ENCODE results near the gene OR2T6. TPM values are rescaled to one million over a fixed set of nuclear protein-coding genes. Genes with fewer than 3 reads are reported as not detected.

Gene OR2T6
- total and polyA plus RNA-seq, 2 donors (not counting 3 experiments of a cell fraction or from before 2014, with no cell fraction given): not detected

DNA sequence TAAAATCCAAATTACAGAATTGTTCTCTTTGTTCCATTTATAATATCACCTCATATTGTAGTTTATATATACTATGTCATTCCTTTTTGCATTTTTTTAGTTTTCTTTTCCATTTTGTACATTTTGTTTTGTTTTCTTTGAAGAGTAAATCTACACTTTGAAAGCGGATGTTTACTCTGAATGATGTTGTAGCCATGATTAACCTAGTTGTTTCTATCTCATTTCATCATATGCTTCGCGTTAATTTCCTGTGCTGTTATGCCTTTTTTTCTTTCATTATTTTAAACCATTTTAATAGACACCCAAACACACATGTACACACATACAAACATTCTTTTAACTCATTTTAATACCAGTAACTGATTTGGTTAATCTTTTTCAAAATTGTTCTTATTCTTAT lies 5.3 kb downstream of the OR2T6 start:
- dilution Hi-C loops (cut with MboI; ENCODE audit: extremely low pct_ligation_motif_present, low sequenced_read_pairs) (no loop called here), intact Hi-C loops (cut with micrococcal nuclease) (no loop called here)
- Histone ChIP-seq H3K9me1 (replicated peaks; ENCODE audit: control insufficient read depth, extremely low read depth, insufficient read depth, low read length) (no peaks in the 10 kb centered on the region), H3K27ac (ENCODE audit: insufficient read depth, low read depth, low read length) (no peak overlapping the region), H4K20me1 (replicated peaks; ENCODE audit: control insufficient read depth, extremely low read depth, insufficient read depth, low read length) (no peaks in the 10 kb centered on the region), H3K9ac (replicated peaks; ENCODE audit: extremely low read depth, insufficient read depth, low read length) (no peak overlapping the region), H3K27me3 (ENCODE audit: control insufficient read depth in 2 of 2, insufficient read depth in 2 of 2, low read length in 2 of 2) (no peaks in the 10 kb centered on the region), H2AFZ (ENCODE audit: low read depth, low read length) (no peak overlapping the region), H3K4me3 (replicated peaks in 1 of 3; ENCODE audit: insufficient read depth in 1 of 3, low read depth in 1 of 3, low read length in 3 of 3) (no peak overlapping the region), H3K4me2 (ENCODE audit: insufficient read depth, low read length) (no peak overlapping the region), H3K36me3 (ENCODE audit: control insufficient read depth in 2 of 2, extremely low read depth in 1 of 2, insufficient read depth in 2 of 2, low read length in 2 of 2) (no peaks in the 10 kb centered on the region), H3K9me3 (replicated peaks; ENCODE audit: control insufficient read depth, insufficient read depth, low read length) (no peaks in the 10 kb centered on the region), H3K4me1 (ENCODE audit: control insufficient read depth, extremely low read depth, insufficient read depth, low read length) (no peaks in the 10 kb centered on the region), H3K79me2 (ENCODE audit: control insufficient read depth, insufficient read depth, low read length) (no peaks in the 10 kb centered on the region)
- BruUV-seq (replicated peaks): no TSS peak
- ChIA-PET POLR2A (no interaction called here), CTCF (no interaction called here)
- FAIRE-seq (no peak), DNase-seq (ENCODE audit: low read depth, low spot score) (no peak)
- TF ChIP-seq MAX (IDR thresholded peaks at IDR 0.05; ENCODE audit: insufficient read depth, insufficient read length) (no peak), JUN (IDR thresholded peaks at IDR 0.05; ENCODE audit: borderline replicate concordance, insufficient read depth, insufficient read length, low read depth) (no peak), FOS (IDR thresholded peaks at IDR 0.05; ENCODE audit: borderline replicate concordance, insufficient read depth, low read length) (no peak), POLR2AphosphoS5 (IDR thresholded peaks at IDR 0.05; ENCODE audit: insufficient read depth, low read depth, low read length) (no peak), MYC (IDR thresholded peaks at IDR 0.05; ENCODE audit: low read depth, low read length) (no peak), GATA2 (IDR thresholded peaks at IDR 0.05; ENCODE audit: insufficient read depth, insufficient read length, low read depth, low read length) (no peak), POLR2A (IDR thresholded peaks at IDR 0.05; ENCODE audit: low read depth, low read length) (no peak), EZH2 (IDR thresholded peaks at IDR 0.05; ENCODE audit: borderline replicate concordance, low read depth, low read length, severe bottlenecking) (no peak)
- TF ChIP-seq, protein P1, sequence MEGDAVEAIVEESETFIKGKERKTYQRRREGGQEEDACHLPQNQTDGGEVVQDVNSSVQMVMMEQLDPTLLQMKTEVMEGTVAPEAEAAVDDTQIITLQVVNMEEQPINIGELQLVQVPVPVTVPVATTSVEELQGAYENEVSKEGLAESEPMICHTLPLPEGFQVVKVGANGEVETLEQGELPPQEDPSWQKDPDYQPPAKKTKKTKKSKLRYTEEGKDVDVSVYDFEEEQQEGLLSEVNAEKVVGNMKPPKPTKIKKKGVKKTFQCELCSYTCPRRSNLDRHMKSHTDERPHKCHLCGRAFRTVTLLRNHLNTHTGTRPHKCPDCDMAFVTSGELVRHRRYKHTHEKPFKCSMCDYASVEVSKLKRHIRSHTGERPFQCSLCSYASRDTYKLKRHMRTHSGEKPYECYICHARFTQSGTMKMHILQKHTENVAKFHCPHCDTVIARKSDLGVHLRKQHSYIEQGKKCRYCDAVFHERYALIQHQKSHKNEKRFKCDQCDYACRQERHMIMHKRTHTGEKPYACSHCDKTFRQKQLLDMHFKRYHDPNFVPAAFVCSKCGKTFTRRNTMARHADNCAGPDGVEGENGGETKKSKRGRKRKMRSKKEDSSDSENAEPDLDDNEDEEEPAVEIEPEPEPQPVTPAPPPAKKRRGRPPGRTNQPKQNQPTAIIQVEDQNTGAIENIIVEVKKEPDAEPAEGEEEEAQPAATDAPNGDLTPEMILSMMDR (IDR thresholded peaks at IDR 0.05; ENCODE audit: extremely low read depth in 1 of 2, insufficient read depth in 1 of 2, low read depth in 1 of 2, low read length in 2 of 2): no peak

Measured in endothelial cell of umbilical vein (primary cell).